K562 (cell line): ENCODE measurements around the gene FLII. TPM values are rescaled to one million over a fixed set of nuclear protein-coding genes. Genes with fewer than 3 reads are reported as not detected.

Experiments
- ATAC-seq: fragments of 200-7000 bp; cut with Tn5 transposase; 3 replicates; pipeline ENCODE4 v1.9.1; 2020; ENCODE audit warnings: moderate library complexity
- BruUV-seq: library from RNA; stranded (reverse); fragments of 400-500 nt; replicated peaks from 2 replicates; lab custom pipeline; 2021; lab: Mats Ljungman, UMichigan
- CTCF ChIA-PET: fragments of 300-600 bp; formaldehyde crosslinking; extraction: SDS; loops from one replicate; lab custom pipeline; 2021; ENCODE audit warnings: low intra/inter-chr PET ratio; lab: Yijun Ruan, JAX
- POLR2A ChIA-PET: fragments of 300-600, 350-650 bp; sonication (Branson Sonifier 250); formaldehyde crosslinking; extraction: SDS; loops from one replicate; lab custom pipeline; 2021; ENCODE audit warnings: antibody characterized with exemption, inconsistent platforms; lab: Yijun Ruan, JAX
- DNase-seq, 4 experiments: peaks; one replicate each; pipeline versions ENCODE4 v3.0.0 to v3.0.0-alpha.2; 2011 to 2018; ENCODE audit warnings: low spot score in 3 of 4, mixed read lengths in 3 of 4; ENCODE audit errors: extremely low read depth in 1 of 4
- FAIRE-seq: peaks from 2 replicates; lab custom pipeline; 2011; peaks lifted over from hg19 to GRCh38; lab: Jason Lieb, UNC
- H2AFZ ChIP-seq: 2 replicates; pipeline ENCODE4 v1.6.0; 2011; ENCODE audit warnings: low read depth, low read length, control low read depth, inconsistent platforms
- H3K27ac ChIP-seq: fragments of 200-600 bp; 3 replicates; pipeline ENCODE4 v1.8.0; 2011; ENCODE audit warnings: low read depth, mild to moderate bottlenecking, control low read depth, inconsistent platforms, low read length, moderate library complexity, mixed read lengths; ENCODE audit errors: extremely low read depth
- H3K27me3 ChIP-seq, 2 experiments: fragments of 300-600 bp in 1 of 2; 2 replicates in 1 of 2; 3 replicates in 1 of 2; pipeline versions ENCODE4 v1.6.0 to v1.8.0; 2011; ENCODE audit warnings: inconsistent platforms in 2 of 2, low read length in 2 of 2, mild to moderate bottlenecking in 1 of 2, mixed read lengths in 1 of 2, moderate library complexity in 1 of 2; ENCODE audit not compliant: control insufficient read depth in 2 of 2, insufficient read depth in 2 of 2
- H3K36me3 ChIP-seq: fragments of 300-600 bp; 3 replicates; pipeline ENCODE4 v1.8.0; 2011; ENCODE audit warnings: mild to moderate bottlenecking, low read length, inconsistent platforms; ENCODE audit not compliant: control insufficient read depth, insufficient read depth
- H3K4me1 ChIP-seq, 2 experiments: fragments of 200-600 bp in 1 of 2; replicated peaks in 1 of 2; 2 replicates in 1 of 2; 3 replicates in 1 of 2; pipeline versions ENCODE4 v1.5.1 to v1.8.0; 2011; ENCODE audit warnings: inconsistent platforms in 2 of 2, low read length in 2 of 2, mild to moderate bottlenecking in 1 of 2, mixed read lengths in 1 of 2, moderate library complexity in 1 of 2; ENCODE audit not compliant: control insufficient read depth in 2 of 2, insufficient read depth in 2 of 2
- H3K4me2 ChIP-seq: 2 replicates; pipeline ENCODE4 v1.6.1; 2011; ENCODE audit warnings: low read length, control low read depth, inconsistent platforms, mixed read lengths; ENCODE audit not compliant: insufficient read depth
- H3K4me3 ChIP-seq: fragments of 200-600 bp; sonication (generic), shearing (Covaris generic); 2 replicates; pipeline ENCODE4 v1.5.1; 2016; ENCODE audit warnings: control low read depth, inconsistent platforms
- H3K79me2 ChIP-seq: fragments of 200-600 bp; 3 replicates; pipeline ENCODE4 v1.8.0; 2011; ENCODE audit warnings: low read length, inconsistent platforms; ENCODE audit not compliant: control insufficient read depth, insufficient read depth
- H3K9ac ChIP-seq, 2 experiments: 2 replicates each; pipeline versions ENCODE4 v1.6.0 to v1.6.1; 2011; ENCODE audit warnings: low read depth in 2 of 2, low read length in 2 of 2, control low read depth in 1 of 2, inconsistent platforms in 1 of 2, mild to moderate bottlenecking in 1 of 2, mixed read lengths in 1 of 2; ENCODE audit not compliant: insufficient read depth in 1 of 2
- H3K9me1 ChIP-seq: one replicate; pipeline ENCODE4 v1.6.0; 2011; ENCODE audit warnings: inconsistent platforms, mild to moderate bottlenecking, low read length, moderate library complexity; ENCODE audit not compliant: control insufficient read depth, insufficient read depth
- H3K9me3 ChIP-seq: replicated peaks from 2 replicates; pipeline ENCODE4 v1.5.1; 2011; ENCODE audit warnings: low read depth, low read length, inconsistent platforms; ENCODE audit not compliant: control insufficient read depth, insufficient read depth
- H4K20me1 ChIP-seq: replicated peaks from 2 replicates; pipeline ENCODE4 v1.6.1; 2011; ENCODE audit warnings: low read length, inconsistent platforms, mixed read lengths; ENCODE audit not compliant: control insufficient read depth, insufficient read depth
- NFRKB ChIP-seq: fragments of 450-650 bp; IDR thresholded peaks from 2 replicates; pipeline ENCODE4 v1.6.1; 2016; ENCODE audit warnings: low read depth
- POLR2G ChIP-seq: fragments of 200-400 bp; formaldehyde crosslinking; IDR thresholded peaks from 2 replicates; pipeline ENCODE4 v1.6.1; 2017; ENCODE audit warnings: low read depth, mild to moderate bottlenecking, antibody characterized with exemption, low read length, moderate library complexity
- TEAD2 ChIP-seq: fragments of 450-650 bp; IDR thresholded peaks from 2 replicates; pipeline ENCODE4 v1.6.1; 2016; ENCODE audit warnings: missing genetic modification characterization, control low read depth, missing compliant biosample characterization
- THRA ChIP-seq: fragments of 450-650 bp; IDR thresholded peaks from 2 replicates; pipeline ENCODE4 v1.6.1; 2017; ENCODE audit warnings: mild to moderate bottlenecking, moderate library complexity
- WGBS: fragments of 100-300 bp; shearing (Covaris generic); methylation state at CpG from one replicate; pipeline ENCODE4 v1.1.6; 2016; ENCODE audit warnings: low coverage, mixed read lengths; ENCODE audit not compliant: insufficient coverage; ENCODE audit errors: missing lambda C conversion rate; 5-methylcytosine and 5-hydroxymethylcytosine counted together
- in situ Hi-C: fragments of 300-500 bp; cut with MboI; formaldehyde crosslinking; loops from 4 replicates; pipeline ENCODE4 v1.15.0; 2018; ENCODE audit warnings: inconsistent platforms, mixed read lengths
- intact Hi-C: fragments of 100-400 bp; cut with micrococcal nuclease; formaldehyde crosslinking; loops from 2 replicates; pipeline ENCODE4 v1.14.2; 2022
- polyA plus RNA-seq, 8 experiments: library from polyadenylated mRNA; depleted of rRNA in 4 of 8; stranded (reverse) in 5 of 8; unstranded in 3 of 8; fragments of >200 nt; fragmentation: Nextera tagmentation in 2 of 8; fragmentation: Illumina TruSeq in 1 of 8; extraction: Ambion mirVana in 2 of 8; extraction: Trizol in 1 of 8; gene quantifications; 2 replicates each; pipeline versions ENCODE4 v1.2.1 to v1.2.3, GENCODE V29; 2011 to 2014; ENCODE audit warnings: inconsistent platforms in 1 of 8, missing spikeins in 1 of 8
- total RNA-seq, 7 experiments: library from RNA; depleted of rRNA in 6 of 7; stranded (reverse); fragments of >200 nt in 6 of 7; fragmentation: Illumina TruSeq in 2 of 7; extraction: Trizol in 2 of 7; gene quantifications; 2 replicates each; pipeline versions ENCODE4 v1.2.1 to v1.2.3, GENCODE V29; 2011 to 2021; ENCODE audit warnings: low replicate concordance in 1 of 7

The FLII gene
- total and polyA plus RNA-seq, 9 of the 15 experiments (the other 6 are each of a cell fraction or from before 2014, with no cell fraction given): 11.7 to 126 (median 82.5) TPM

DNA sequence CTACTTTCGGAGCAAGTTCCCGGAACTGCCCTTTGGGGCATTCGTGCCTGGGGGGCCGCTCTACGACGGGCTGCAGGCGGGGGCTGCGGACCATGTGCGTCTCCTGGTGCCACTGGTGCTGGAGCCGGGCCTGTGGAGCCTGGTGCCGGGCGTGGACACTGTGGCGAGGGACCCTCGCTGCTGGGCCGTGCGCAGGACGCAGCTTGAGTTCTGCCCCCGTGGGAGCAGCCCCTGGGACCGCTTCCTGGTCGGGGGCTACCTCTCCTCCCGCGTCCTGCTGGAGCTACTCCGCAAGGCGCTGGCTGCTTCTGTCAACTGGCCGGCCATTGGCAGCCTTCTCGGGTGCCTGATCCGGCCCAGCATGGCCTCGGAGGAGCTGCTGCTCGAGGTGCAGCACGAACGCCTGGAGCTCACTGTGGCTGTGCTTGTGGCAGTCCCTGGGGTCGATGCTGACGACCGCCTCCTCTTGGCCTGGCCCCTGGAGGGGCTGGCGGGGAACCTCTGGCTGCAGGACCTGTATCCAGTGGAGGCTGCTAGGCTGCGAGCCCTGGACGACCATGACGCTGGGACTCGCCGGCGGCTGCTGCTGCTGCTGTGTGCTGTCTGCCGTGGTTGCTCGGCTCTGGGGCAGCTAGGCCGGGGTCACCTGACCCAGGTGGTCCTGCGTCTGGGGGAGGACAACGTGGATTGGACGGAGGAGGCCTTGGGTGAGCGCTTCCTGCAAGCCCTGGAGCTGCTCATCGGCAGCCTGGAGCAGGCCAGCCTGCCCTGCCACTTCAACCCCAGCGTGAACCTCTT, 5.5 kb upstream of the FLII start:
- no peak for FAIRE-seq
- Histone ChIP-seq H3K79me2 (peaks cover 6% of the 10 kb centered on the region; the same call in 1 of the 3 replicates), H3K27me3 (no peaks in the 10 kb centered on the region), H3K4me2 (no peak overlapping the region), H3K36me3 (peaks cover 8% of the 10 kb centered on the region; the same call in 2 of the 3 replicates), H3K27ac (no peak overlapping the region), H3K4me3 (no peak overlapping the region)
- POLR2A ChIA-PET: interaction anchor here (0.6 to 1.1 kb wide), 3 partner anchors 23 to 706 kb away, joined by 3 read pairs; no protein-coding TSS in a partner anchor
- 87% methylated on average over 12 of the region's 50 CpGs for WGBS
- in situ Hi-C loops: no loop called here
- CTCF ChIA-PET: no interaction called here
- intact Hi-C loops: no loop called here
- TF ChIP-seq POLR2G (0 out of 2 replicates have a peak, but pooled peaks have one; percentile 34), TEAD2 (tag) (no peak), THRA (no peak), NFRKB (no peak)
- TF ChIP-seq, all 486 proteins: peak for 1
- Histone ChIP-seq H3K4me1 (peaks cover 12 to 39% of the 10 kb centered on the region in 2 experiments; a peak in 4 of 5 replicates), H3K9me3 (no peaks in the 10 kb centered on the region), H4K20me1 (no peaks in the 10 kb centered on the region), H2AFZ (no peak overlapping the region), H3K9me1 (no peaks in the 10 kb centered on the region), H3K9ac (no peak overlapping the region)
- DNase-seq: no peak
- no peak for ATAC-seq
- BruUV-seq: no TSS peak
